GM12878 (cell line): ENCODE results near the gene PRR18. TPM values are rescaled to one million over a fixed set of nuclear protein-coding genes. Genes with fewer than 3 reads are reported as not detected.

Experiments used
- ATF7 ChIP-seq: fragments of 450-650 bp; IDR thresholded peaks from 2 replicates; pipeline ENCODE4 v1.6.1; 2016; ENCODE audit warnings: low read depth, mild to moderate bottlenecking
- BCL11A ChIP-seq: IDR thresholded peaks from 2 replicates; pipeline ENCODE4 v1.6.1; 2011; ENCODE audit warnings: low read depth, low read length
- CBX5 ChIP-seq: sonication (generic); IDR thresholded peaks from 2 replicates; pipeline ENCODE4 v1.6.1; 2016; ENCODE audit warnings: low read depth, moderate library complexity, mild to moderate bottlenecking, inconsistent platforms
- ESRRA ChIP-seq: IDR thresholded peaks from 2 replicates; pipeline ENCODE4 v1.6.1; 2012; ENCODE audit warnings: mild to moderate bottlenecking, low read length, improper control_type of control experiment
- ETV6 ChIP-seq, 2 experiments: fragments of 450-650 bp in 1 of 2; IDR thresholded peaks in 1 of 2; conservative IDR thresholded peaks in 1 of 2; 2 replicates each; pipeline ENCODE4 v1.6.1; 2014; ENCODE audit warnings: antibody characterized with exemption in 1 of 2, borderline replicate concordance in 1 of 2, low read depth in 1 of 2, mild to moderate bottlenecking in 1 of 2, moderate library complexity in 1 of 2
- FOS ChIP-seq: IDR thresholded peaks from 3 replicates; pipeline ENCODE4 v1.6.1; 2011; ENCODE audit warnings: borderline replicate concordance; ENCODE audit not compliant: insufficient read length; ENCODE audit errors: extremely low read depth
- IRF4 ChIP-seq: IDR thresholded peaks from 2 replicates; pipeline ENCODE4 v1.6.1; 2011; ENCODE audit warnings: low read depth, low read length
- KLF5 ChIP-seq: fragments of 450-650 bp; IDR thresholded peaks from 2 replicates; pipeline ENCODE4 v1.6.1; 2014; ENCODE audit warnings: mild to moderate bottlenecking; ENCODE audit not compliant: partially characterized antibody
- PML ChIP-seq: IDR thresholded peaks from 2 replicates; pipeline ENCODE4 v1.6.1; 2012; ENCODE audit warnings: low read length, inconsistent platforms
- POLR2AphosphoS2 ChIP-seq: IDR thresholded peaks from 2 replicates; pipeline ENCODE4 v1.6.1; 2011; ENCODE audit warnings: low read depth, mild to moderate bottlenecking, low read length, improper control_type of control experiment, moderate library complexity
- POLR2AphosphoS5 ChIP-seq: IDR thresholded peaks from 2 replicates; pipeline ENCODE4 v1.6.1; 2011; ENCODE audit warnings: mild to moderate bottlenecking, low read length, inconsistent platforms
- POU2F2 ChIP-seq: IDR thresholded peaks from 3 replicates; pipeline ENCODE4 v1.6.1; 2011; ENCODE audit warnings: low read depth, mild to moderate bottlenecking, low read length, borderline replicate concordance
- SMAD1 ChIP-seq: fragments of 450-650 bp; IDR thresholded peaks from 2 replicates; pipeline ENCODE4 v1.6.1; 2018; ENCODE audit warnings: mild to moderate bottlenecking, low read depth; ENCODE audit not compliant: partially characterized antibody
- SPI1 ChIP-seq: IDR thresholded peaks from 2 replicates; pipeline ENCODE4 v1.6.1; 2011; ENCODE audit warnings: low read depth, mild to moderate bottlenecking, low read length, moderate library complexity, borderline replicate concordance; ENCODE audit not compliant: insufficient read depth
- STAT3 ChIP-seq: IDR thresholded peaks from 2 replicates; pipeline ENCODE4 v1.6.1; 2011; ENCODE audit warnings: low read depth, low read length, improper control_type of control experiment
- SUPT20H ChIP-seq: IDR thresholded peaks from 2 replicates; pipeline ENCODE4 v1.6.1; 2011; ENCODE audit warnings: low read depth, mild to moderate bottlenecking, low read length, moderate library complexity, borderline replicate concordance; ENCODE audit not compliant: control insufficient read depth
- TARDBP ChIP-seq: IDR thresholded peaks from 2 replicates; pipeline ENCODE4 v1.6.1; 2016; ENCODE audit warnings: borderline replicate concordance
- polyA plus RNA-seq, 11 experiments: library from polyadenylated mRNA; depleted of rRNA in 4 of 11; unstranded in 6 of 11; stranded (reverse) in 5 of 11; fragments of >200 nt; fragmentation: Nextera tagmentation in 4 of 11; fragmentation: Illumina TruSeq in 1 of 11; extraction: Ambion mirVana in 4 of 11; extraction: Trizol in 1 of 11; gene quantifications; 1 replicate in 1 of 11; 2 replicates in 10 of 11; pipeline versions ENCODE4 v1.2.1 to v1.2.3, GENCODE V29; 2011 to 2016; ENCODE audit warnings: inconsistent platforms in 2 of 11, missing spikeins in 2 of 11, low read depth in 1 of 11
- total RNA-seq, 4 experiments: library from RNA; depleted of rRNA in 3 of 4; stranded (reverse); fragments of >200 nt in 3 of 4; fragmentation: Illumina TruSeq in 1 of 4; extraction: Trizol in 1 of 4; gene quantifications; 2 replicates each; pipeline versions ENCODE4 v1.2.1 to v1.2.3, GENCODE V29; 2013 to 2021
- TF ChIP-seq, protein P1 (sequence below): fragments of 450-650 bp; IDR thresholded peaks from 2 replicates; pipeline ENCODE4 v1.6.1; 2018; ENCODE audit warnings: mild to moderate bottlenecking, low read depth, moderate library complexity; ENCODE audit not compliant: partially characterized antibody
- TF ChIP-seq, protein P2 (sequence below): fragments of 450-650 bp; formaldehyde crosslinking; IDR thresholded peaks from 2 replicates; pipeline ENCODE4 v1.5.0; 2022; ENCODE audit warnings: mild to moderate bottlenecking, missing genetic modification characterization
- TF ChIP-seq, protein P3 (sequence below): fragments of 450-650 bp; IDR thresholded peaks from 2 replicates; pipeline ENCODE4 v1.6.1; 2017; ENCODE audit warnings: low read depth, mild to moderate bottlenecking, moderate library complexity

The PRR18 gene
- total and polyA plus RNA-seq, 10 of the 15 experiments (the other 5 are each of a cell fraction or from before 2014, with no cell fraction given): 0.13 to 8.2 (median 1.6) TPM

DNA sequence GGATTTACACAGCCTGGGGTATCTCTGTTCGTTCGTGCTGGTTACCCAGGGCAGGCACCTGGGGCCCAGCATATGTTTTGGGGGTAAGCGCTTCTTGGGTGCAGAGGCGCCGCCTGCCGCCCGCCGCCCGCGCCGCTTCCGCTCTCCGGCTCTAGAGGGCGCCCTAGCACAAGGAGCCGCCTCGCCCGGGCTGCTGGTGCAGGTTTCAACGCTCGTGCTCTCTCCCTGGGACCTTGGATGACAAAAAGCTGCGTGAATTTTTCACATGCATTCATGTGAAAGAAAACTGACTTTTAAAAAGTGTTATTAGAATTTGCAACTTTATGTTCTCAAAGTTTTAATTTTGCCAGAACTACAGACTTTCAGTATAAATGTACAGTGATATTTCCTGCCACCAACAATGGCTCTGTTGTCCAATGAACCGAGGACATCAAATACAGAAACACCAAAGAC is 32.5 kb downstream of the PRR18 start (continued):
- TF ChIP-seq POU2F2 (0 out of 3 replicates have a peak, but pooled peaks have one; percentile 29), TARDBP (0 out of 2 replicates have a peak, but pooled peaks have one; percentile 54), BCL11A (no peak), SPI1 (no peak), STAT3 (no peak), FOS (no peak), PML (no peak), SMAD1 (no peak), CBX5 (no peak), KLF5 (no peak), ATF7 (no peak), ETV6 (conservative IDR thresholded peaks at IDR 0.05 in 1 of 2, IDR thresholded peaks at IDR 0.05 in 1 of 2; ENCODE audit: borderline replicate concordance in 1 of 2, low read depth in 1 of 2) (peak in 1 of 2 experiments; percentile 30; a peak in 1 of 4 replicates), IRF4 (no peak), POLR2AphosphoS2 (no peak), SUPT20H (no peak), ESRRA (no peak), POLR2AphosphoS5 (no peak)
- TF ChIP-seq, protein P1, sequence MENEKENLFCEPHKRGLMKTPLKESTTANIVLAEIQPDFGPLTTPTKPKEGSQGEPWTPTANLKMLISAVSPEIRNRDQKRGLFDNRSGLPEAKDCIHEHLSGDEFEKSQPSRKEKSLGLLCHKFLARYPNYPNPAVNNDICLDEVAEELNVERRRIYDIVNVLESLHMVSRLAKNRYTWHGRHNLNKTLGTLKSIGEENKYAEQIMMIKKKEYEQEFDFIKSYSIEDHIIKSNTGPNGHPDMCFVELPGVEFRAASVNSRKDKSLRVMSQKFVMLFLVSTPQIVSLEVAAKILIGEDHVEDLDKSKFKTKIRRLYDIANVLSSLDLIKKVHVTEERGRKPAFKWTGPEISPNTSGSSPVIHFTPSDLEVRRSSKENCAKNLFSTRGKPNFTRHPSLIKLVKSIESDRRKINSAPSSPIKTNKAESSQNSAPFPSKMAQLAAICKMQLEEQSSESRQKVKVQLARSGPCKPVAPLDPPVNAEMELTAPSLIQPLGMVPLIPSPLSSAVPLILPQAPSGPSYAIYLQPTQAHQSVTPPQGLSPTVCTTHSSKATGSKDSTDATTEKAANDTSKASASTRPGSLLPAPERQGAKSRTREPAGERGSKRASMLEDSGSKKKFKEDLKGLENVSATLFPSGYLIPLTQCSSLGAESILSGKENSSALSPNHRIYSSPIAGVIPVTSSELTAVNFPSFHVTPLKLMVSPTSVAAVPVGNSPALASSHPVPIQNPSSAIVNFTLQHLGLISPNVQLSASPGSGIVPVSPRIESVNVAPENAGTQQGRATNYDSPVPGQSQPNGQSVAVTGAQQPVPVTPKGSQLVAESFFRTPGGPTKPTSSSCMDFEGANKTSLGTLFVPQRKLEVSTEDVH: no peak
- TF ChIP-seq, protein P2, sequence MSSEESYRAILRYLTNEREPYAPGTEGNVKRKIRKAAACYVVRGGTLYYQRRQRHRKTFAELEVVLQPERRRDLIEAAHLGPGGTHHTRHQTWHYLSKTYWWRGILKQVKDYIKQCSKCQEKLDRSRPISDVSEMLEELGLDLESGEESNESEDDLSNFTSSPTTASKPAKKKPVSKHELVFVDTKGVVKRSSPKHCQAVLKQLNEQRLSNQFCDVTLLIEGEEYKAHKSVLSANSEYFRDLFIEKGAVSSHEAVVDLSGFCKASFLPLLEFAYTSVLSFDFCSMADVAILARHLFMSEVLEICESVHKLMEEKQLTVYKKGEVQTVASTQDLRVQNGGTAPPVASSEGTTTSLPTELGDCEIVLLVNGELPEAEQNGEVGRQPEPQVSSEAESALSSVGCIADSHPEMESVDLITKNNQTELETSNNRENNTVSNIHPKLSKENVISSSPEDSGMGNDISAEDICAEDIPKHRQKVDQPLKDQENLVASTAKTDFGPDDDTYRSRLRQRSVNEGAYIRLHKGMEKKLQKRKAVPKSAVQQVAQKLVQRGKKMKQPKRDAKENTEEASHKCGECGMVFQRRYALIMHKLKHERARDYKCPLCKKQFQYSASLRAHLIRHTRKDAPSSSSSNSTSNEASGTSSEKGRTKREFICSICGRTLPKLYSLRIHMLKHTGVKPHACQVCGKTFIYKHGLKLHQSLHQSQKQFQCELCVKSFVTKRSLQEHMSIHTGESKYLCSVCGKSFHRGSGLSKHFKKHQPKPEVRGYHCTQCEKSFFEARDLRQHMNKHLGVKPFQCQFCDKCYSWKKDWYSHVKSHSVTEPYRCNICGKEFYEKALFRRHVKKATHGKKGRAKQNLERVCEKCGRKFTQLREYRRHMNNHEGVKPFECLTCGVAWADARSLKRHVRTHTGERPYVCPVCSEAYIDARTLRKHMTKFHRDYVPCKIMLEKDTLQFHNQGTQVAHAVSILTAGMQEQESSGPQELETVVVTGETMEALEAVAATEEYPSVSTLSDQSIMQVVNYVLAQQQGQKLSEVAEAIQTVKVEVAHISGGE: no peak
- TF ChIP-seq, protein P3, sequence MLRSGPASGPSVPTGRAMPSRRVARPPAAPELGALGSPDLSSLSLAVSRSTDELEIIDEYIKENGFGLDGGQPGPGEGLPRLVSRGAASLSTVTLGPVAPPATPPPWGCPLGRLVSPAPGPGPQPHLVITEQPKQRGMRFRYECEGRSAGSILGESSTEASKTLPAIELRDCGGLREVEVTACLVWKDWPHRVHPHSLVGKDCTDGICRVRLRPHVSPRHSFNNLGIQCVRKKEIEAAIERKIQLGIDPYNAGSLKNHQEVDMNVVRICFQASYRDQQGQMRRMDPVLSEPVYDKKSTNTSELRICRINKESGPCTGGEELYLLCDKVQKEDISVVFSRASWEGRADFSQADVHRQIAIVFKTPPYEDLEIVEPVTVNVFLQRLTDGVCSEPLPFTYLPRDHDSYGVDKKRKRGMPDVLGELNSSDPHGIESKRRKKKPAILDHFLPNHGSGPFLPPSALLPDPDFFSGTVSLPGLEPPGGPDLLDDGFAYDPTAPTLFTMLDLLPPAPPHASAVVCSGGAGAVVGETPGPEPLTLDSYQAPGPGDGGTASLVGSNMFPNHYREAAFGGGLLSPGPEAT: no peak
